HL-60/S4 (cell line): ENCODE data around the gene KCND2.

Experiments used
- in situ Hi-C: fragments of 300-500 bp; cut with MboI; formaldehyde crosslinking; loops from 2 replicates; pipeline ENCODE4 v1.14.3; 2022; ENCODE audit warnings: low sequenced_read_pairs

Gene KCND2

GRCh38 chr7:120405652-120406051 lies 132.7 kb downstream of the KCND2 start:
- in situ Hi-C loops, result no loop called here

- in situ Hi-C loops, result no loop called here
Observed at GRCh38 chr7:120407010-120407409, 134.0 kb downstream of the KCND2 start.

GRCh38 chr7:120412139-120413050 lies 139.4 kb downstream of the KCND2 start:
- in situ Hi-C loops, result no loop called here

GRCh38 chr7:120413164-120413563 lies 140.2 kb downstream of the KCND2 start:
- in situ Hi-C loops, result no loop called here

- in situ Hi-C loops, result no loop called here
Observed at GRCh38 chr7:120417244-120417979, 144.4 kb downstream of the KCND2 start.

GRCh38 chr7:120421151-120421651 lies 148.2 kb downstream of the KCND2 start:
- in situ Hi-C loops, result no loop called here

GRCh38 chr7:120431016-120431415 lies 158.0 kb downstream of the KCND2 start:
- in situ Hi-C loops, result no loop called here

- in situ Hi-C loops, result no loop called here
Observed at GRCh38 chr7:120436487-120437060, 163.6 kb downstream of the KCND2 start.

GRCh38 chr7:120441850-120442249 lies 168.9 kb downstream of the KCND2 start:
- in situ Hi-C loops, result no loop called here

GRCh38 chr7:120442838-120443237 lies 169.9 kb downstream of the KCND2 start:
- in situ Hi-C loops, result no loop called here

GRCh38 chr7:120444650-120445049 lies 171.7 kb downstream of the KCND2 start:
- in situ Hi-C loops, result no loop called here

GRCh38 chr7:120445276-120445675 lies 172.3 kb downstream of the KCND2 start:
- in situ Hi-C loops, result no loop called here

GRCh38 chr7:120452665-120453064 lies 179.7 kb downstream of the KCND2 start:
- in situ Hi-C loops, result no loop called here

GRCh38 chr7:120456699-120457098 lies 183.7 kb downstream of the KCND2 start:
- in situ Hi-C loops, result no loop called here

- in situ Hi-C loops, result no loop called here
Observed at GRCh38 chr7:120460949-120461348, 188.0 kb downstream of the KCND2 start.

- in situ Hi-C loops, result no loop called here
Observed at GRCh38 chr7:120462991-120463390, 190.0 kb downstream of the KCND2 start.

- in situ Hi-C loops, result no loop called here
Observed at GRCh38 chr7:120464104-120464503, 191.1 kb downstream of the KCND2 start.

GRCh38 chr7:120467676-120468075 lies 194.7 kb downstream of the KCND2 start:
- in situ Hi-C loops, result no loop called here

GRCh38 chr7:120468611-120469010 lies 195.6 kb downstream of the KCND2 start:
- in situ Hi-C loops, result no loop called here

- in situ Hi-C loops, result no loop called here
Observed at GRCh38 chr7:120472892-120473291, 199.9 kb downstream of the KCND2 start.

- in situ Hi-C loops, result no loop called here
Observed at GRCh38 chr7:120473352-120473751, 200.4 kb downstream of the KCND2 start.
